GM12891 (cell line): Measurements from ENCODE around the gene TMEFF1.
A peak's percentile ranks its signal among the peaks of the same experiment; 100 is the strongest.

Source experiments
- POLR2A ChIP-seq: IDR thresholded peaks from 2 replicates; pipeline ENCODE4 v1.6.1; 2011; ENCODE audit warnings: low read depth, low read length, control low read depth
- POLR2AphosphoS5 ChIP-seq: IDR thresholded peaks from 2 replicates; pipeline ENCODE4 v1.6.1; 2011; ENCODE audit warnings: low read depth, low read length, control low read depth
- POU2F2 ChIP-seq: IDR thresholded peaks from 2 replicates; pipeline ENCODE4 v1.6.1; 2011; ENCODE audit warnings: low read depth, mild to moderate bottlenecking, control low read depth, low read length, moderate library complexity
- SPI1 ChIP-seq: IDR thresholded peaks from 2 replicates; pipeline ENCODE4 v1.6.1; 2011; ENCODE audit warnings: low read depth, low read length, control low read depth
- TAF1 ChIP-seq: IDR thresholded peaks from 2 replicates; pipeline ENCODE4 v1.6.1; 2011; ENCODE audit warnings: low read depth, low read length, control low read depth

GRCh38 chr9:100426530-100427365 is 46.2 kb upstream of the TMEFF1 start, which contains the start of gene MSANTD3:
- TF ChIP-seq POU2F2 (peak; percentile 34; the same call in 1 of the 2 replicates), TAF1 (0 out of 2 replicates have a peak, but pooled peaks have one; percentile 10), POLR2A (no peak), POLR2AphosphoS5 (no peak), SPI1 (no peak)
